Measurements from ENCODE around the gene TRPM3.

DNA sequence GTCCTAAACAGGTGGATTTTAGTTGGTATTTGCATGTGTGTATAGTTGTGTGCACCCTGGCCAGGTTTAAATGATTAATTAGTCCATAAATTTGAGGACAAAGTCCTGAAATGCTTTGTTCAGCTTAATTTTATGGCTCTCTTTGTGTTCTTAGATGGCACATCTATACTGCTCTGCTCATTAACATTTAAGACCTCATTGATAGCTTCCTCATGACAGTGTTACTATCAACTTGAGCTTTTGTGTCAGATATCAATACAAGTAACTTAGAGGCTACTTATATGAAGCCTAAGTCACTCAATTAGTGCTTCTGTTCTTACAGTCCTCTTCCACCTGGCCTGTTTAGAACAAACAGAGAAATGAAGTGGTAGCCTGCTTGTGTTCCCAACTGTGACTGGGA, 240.9 kb downstream of the TRPM3 start:
- TF ChIP-seq, protein P1, sequence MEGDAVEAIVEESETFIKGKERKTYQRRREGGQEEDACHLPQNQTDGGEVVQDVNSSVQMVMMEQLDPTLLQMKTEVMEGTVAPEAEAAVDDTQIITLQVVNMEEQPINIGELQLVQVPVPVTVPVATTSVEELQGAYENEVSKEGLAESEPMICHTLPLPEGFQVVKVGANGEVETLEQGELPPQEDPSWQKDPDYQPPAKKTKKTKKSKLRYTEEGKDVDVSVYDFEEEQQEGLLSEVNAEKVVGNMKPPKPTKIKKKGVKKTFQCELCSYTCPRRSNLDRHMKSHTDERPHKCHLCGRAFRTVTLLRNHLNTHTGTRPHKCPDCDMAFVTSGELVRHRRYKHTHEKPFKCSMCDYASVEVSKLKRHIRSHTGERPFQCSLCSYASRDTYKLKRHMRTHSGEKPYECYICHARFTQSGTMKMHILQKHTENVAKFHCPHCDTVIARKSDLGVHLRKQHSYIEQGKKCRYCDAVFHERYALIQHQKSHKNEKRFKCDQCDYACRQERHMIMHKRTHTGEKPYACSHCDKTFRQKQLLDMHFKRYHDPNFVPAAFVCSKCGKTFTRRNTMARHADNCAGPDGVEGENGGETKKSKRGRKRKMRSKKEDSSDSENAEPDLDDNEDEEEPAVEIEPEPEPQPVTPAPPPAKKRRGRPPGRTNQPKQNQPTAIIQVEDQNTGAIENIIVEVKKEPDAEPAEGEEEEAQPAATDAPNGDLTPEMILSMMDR (IDR thresholded peaks at IDR 0.05), result no peak
- no peak for TF ChIP-seq POLR2A (IDR thresholded peaks at IDR 0.05)
